ENCODE results near the gene CD300C.
"Not testable (repeated sequence)": the region's sequence is repeated elsewhere in the genome, so short reads cannot be mapped to it uniquely, and the experiment has no call there.

CD300C gene

DNA sequence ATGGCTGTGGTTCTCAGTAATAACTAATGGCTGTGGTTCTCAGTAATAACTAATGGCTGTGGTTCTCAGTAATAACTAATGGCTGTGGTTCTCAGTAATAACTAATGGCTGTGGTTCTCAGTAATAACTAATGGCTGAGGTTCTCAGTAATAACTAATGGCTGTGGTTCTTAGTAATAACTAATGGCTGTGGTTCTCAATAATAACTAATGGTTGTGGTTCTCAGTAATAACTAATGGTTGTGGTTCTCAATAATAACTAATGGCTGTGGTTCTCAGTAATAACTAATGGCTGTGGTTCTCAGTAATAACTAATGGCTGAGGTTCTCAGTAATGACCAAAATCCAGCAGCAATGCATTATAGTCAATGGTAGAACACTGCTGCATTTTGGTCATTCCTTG, 27.7 kb upstream of the CD300C start:
- not testable (repeated sequence) for H3K36me3 ChIP-seq (ENCODE audit: insufficient read depth, low read length); H2AFZ ChIP-seq (ENCODE audit: low read length, unreplicated experiment); H3K4me3 ChIP-seq (ENCODE audit: low read depth, low read length); H3K27ac ChIP-seq (ENCODE audit: low read depth, low read length); H3K79me2 ChIP-seq (ENCODE audit: control insufficient read depth, insufficient read depth, low read length, unreplicated experiment)
- H3K27me3 ChIP-seq (ENCODE audit: insufficient read depth, low read length): peaks cover 11% of the 10 kb centered on the region
- H3K4me1 ChIP-seq (ENCODE audit: control insufficient read depth, insufficient read depth, low read length, unreplicated experiment): peaks cover 14% of the 10 kb centered on the region

DNA sequence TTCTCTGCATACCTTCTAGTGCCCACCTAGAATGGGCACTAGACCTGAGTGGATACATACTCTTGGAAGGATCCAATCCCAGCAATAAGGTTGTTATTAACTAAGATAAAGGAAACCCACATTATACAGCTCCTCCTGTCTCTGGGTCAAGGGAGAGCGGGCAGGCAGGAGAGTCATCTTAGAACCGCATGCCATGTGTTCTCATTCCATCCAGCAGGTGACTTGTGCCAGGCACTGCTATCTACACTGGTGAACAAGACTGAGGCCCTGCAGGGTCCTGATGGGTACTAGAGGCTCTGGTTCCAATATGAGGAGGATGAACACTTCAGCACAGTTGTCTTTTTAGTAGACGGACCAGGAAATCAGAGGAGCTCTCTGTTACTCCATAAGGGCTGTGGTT, 27.3 kb upstream of the CD300C start:
- H3K4me3 ChIP-seq (ENCODE audit: low read depth, low read length): no peak overlapping the region
- H3K36me3 ChIP-seq (ENCODE audit: insufficient read depth, low read length): no peaks in the 10 kb centered on the region
- no peak overlapping the region for H2AFZ ChIP-seq (ENCODE audit: low read length, unreplicated experiment)
- H3K79me2 ChIP-seq (ENCODE audit: control insufficient read depth, insufficient read depth, low read length, unreplicated experiment): no peaks in the 10 kb centered on the region
- peaks cover 11% of the 10 kb centered on the region for H3K27me3 ChIP-seq (ENCODE audit: insufficient read depth, low read length)
- no peak overlapping the region for H3K27ac ChIP-seq (ENCODE audit: low read depth, low read length)
- H3K4me1 ChIP-seq (ENCODE audit: control insufficient read depth, insufficient read depth, low read length, unreplicated experiment): peaks cover 14% of the 10 kb centered on the region

DNA sequence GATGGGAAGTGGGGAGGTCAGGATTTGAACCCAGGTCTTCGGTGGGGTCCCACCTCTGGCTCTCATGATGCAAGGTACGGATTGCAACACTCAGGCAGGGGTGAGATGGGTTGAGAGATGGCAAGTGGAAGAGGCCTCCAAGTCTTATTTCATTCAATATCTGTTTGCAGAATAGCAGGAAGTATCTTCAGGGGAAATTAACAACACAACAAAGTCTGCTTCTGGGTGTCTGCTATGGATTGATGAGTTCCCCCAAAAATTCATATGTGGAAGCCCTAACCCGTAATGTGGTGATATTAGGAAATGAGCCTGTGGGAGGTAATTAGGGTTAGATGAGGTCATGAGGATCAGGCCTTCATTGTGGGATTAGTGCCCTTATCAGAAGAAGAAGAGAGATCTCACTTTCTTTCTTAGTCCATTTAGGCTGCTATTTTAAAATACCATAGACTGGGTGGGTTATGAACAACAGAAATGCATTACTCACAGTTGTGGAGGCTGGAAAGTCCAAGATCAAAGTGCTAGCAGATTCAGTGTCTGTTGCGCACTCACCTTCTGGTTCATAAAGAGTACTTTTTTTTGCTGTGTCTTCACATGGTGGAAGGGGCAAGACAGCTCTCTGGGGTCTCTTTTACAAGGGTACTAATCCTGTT, 25.8 kb upstream of the CD300C start:
- Histone ChIP-seq H3K4me1 (ENCODE audit: control insufficient read depth, insufficient read depth, low read length, unreplicated experiment) (peaks cover 14% of the 10 kb centered on the region), H3K27me3 (ENCODE audit: insufficient read depth, low read length) (peaks cover 11% of the 10 kb centered on the region), H3K27ac (ENCODE audit: low read depth, low read length) (no peak overlapping the region), H2AFZ (ENCODE audit: low read length, unreplicated experiment) (no peak overlapping the region), H3K79me2 (ENCODE audit: control insufficient read depth, insufficient read depth, low read length, unreplicated experiment) (no peaks in the 10 kb centered on the region), H3K36me3 (ENCODE audit: insufficient read depth, low read length) (no peaks in the 10 kb centered on the region), H3K4me3 (ENCODE audit: low read depth, low read length) (no peak overlapping the region)

DNA sequence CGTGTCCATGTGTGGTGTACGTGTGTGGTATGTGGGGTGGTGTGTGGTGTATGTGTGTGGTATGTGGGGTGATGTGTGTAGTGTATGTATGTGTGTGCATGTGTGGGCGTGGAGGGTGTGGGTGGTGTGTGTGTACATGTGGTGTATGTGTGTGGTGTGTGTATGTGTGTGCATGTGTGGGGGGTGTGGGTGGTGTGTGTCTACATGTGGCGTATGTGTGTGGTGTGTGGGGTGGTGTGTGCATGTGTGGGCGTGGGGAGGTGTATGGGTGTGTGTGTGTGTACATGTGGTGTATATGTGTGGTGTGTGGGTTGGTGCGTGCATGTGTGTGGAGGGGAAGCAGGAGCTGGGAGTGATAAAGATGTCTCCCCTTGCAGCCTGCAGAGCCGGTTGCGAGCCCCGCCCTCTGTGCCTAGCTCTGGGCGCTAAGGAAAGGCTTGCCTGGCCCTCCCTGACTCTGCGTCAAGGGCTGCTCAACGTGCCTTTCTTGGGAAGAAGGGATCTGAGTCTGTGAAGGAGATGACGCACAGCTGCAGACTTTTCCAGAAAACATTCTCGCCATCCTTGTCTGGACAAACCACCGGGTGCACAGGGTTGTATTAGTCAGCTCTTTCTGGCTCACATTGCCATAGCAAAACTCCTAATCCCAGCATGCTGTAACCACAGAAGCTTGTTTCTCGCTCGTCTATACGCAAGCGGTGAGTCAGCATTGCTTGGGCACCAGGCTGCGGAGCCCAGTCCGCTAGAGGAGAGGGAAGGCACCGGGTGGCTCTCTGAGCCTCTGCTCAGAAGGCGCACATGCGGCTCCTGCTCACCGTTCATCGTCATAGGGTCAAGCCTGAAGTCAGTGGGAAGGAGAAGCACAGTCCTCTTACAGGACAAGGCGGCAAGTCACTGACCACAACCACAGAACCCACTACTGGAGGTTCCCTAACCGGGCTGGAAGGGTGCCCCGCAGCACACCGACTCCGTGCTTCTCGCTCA, 23.4 kb upstream of the CD300C start:
- Histone ChIP-seq H3K27ac (ENCODE audit: low read depth, low read length) (peak overlapping the region; percentile 86), H3K27me3 (ENCODE audit: insufficient read depth, low read length) (peaks cover 10% of the 10 kb centered on the region), H3K79me2 (ENCODE audit: control insufficient read depth, insufficient read depth, low read length, unreplicated experiment) (no peaks in the 10 kb centered on the region), H3K36me3 (ENCODE audit: insufficient read depth, low read length) (no peaks in the 10 kb centered on the region), H3K4me1 (ENCODE audit: control insufficient read depth, insufficient read depth, low read length, unreplicated experiment) (peaks cover 14% of the 10 kb centered on the region), H2AFZ (ENCODE audit: low read length, unreplicated experiment) (no peak overlapping the region), H3K4me3 (ENCODE audit: low read depth, low read length) (no peak overlapping the region)

DNA sequence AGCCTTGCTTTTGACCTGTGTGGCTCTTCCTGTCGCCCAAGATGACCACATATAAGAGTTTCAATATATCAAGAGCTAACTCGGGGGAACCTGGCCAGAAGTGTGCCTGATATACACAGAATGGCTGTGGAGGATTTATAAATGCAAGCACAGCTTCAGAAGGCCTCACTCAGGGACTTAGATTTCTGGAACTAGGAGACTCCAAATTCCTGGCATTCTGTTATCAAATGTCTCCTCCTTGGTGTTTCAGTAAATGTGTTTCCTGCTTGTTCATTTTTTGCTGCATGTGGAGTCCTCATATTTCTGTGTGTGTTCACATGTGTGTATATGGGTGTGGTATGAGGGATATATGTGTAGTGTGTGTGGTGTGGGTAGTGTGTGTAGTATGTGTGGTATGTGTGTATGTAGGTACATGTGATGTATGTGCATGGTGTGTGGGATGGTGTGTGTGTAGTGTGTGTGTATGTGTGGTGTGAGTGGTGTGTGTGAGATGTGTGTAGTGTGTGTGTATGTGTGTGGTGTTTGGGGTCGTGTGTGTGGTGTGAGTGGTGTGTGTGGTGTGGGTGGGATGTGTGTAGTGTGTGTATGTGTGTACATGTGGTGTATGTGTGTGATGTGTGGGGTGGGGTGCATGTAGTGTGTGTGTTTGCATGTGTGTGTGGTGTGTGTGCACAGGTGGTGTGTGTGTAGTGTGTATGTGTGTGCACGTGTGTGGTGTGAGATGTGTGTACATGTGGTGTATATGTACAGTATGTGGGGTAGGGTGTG, 22.4 kb upstream of the CD300C start:
- no peaks in the 10 kb centered on the region for H3K36me3 ChIP-seq (ENCODE audit: insufficient read depth, low read length)
- H3K79me2 ChIP-seq (ENCODE audit: control insufficient read depth, insufficient read depth, low read length, unreplicated experiment): no peaks in the 10 kb centered on the region
- peaks cover 14% of the 10 kb centered on the region for H3K4me1 ChIP-seq (ENCODE audit: control insufficient read depth, insufficient read depth, low read length, unreplicated experiment)
- no peak overlapping the region for H3K4me3 ChIP-seq (ENCODE audit: low read depth, low read length)
- H3K27ac ChIP-seq (ENCODE audit: low read depth, low read length): peak overlapping the region; percentile 85; the same call in 1 of the 2 replicates
- H3K27me3 ChIP-seq (ENCODE audit: insufficient read depth, low read length): peaks cover 6% of the 10 kb centered on the region; the same call in 1 of the 2 replicates
- H2AFZ ChIP-seq (ENCODE audit: low read length, unreplicated experiment): no peak overlapping the region

DNA sequence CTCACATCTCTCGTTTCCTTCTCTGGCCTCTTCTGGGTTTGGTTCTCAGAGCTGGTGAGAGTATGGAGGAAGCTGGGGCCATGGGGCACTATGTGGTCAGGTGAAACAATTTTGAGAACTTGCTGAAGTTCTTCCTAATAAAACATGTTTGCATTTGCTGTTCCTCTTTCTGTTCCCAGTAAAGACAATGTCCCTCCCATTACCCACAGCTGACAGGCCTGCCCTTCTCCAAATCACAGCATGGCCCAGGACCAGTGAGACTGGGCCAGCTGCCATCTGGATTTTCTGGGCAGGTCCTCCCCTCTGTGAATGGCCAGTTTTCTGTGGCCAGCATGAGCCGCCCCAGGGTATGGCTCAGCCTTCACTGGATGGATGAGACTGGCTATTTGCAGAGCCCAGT, 21.5 kb upstream of the CD300C start, which contains the start of gene CD300H:
Gene CD300H (minus strand): TSS at position 113 of the 400 bp plus-strand sequence.
- H3K4me3 ChIP-seq (ENCODE audit: low read depth, low read length): no peak within 1 kb of the TSS
- H3K27me3 ChIP-seq (ENCODE audit: insufficient read depth, low read length): peaks cover 2% of the 10 kb centered on the region; the same call in 1 of the 2 replicates
- no peak within 1 kb of the TSS for H2AFZ ChIP-seq (ENCODE audit: low read length, unreplicated experiment)
- peaks cover 14% of the 10 kb centered on the region for H3K4me1 ChIP-seq (ENCODE audit: control insufficient read depth, insufficient read depth, low read length, unreplicated experiment)
- no peak within 1 kb of the TSS for H3K27ac ChIP-seq (ENCODE audit: low read depth, low read length)
- no peaks in the 10 kb centered on the region for H3K79me2 ChIP-seq (ENCODE audit: control insufficient read depth, insufficient read depth, low read length, unreplicated experiment)
- no peaks in the 10 kb centered on the region for H3K36me3 ChIP-seq (ENCODE audit: insufficient read depth, low read length)

DNA sequence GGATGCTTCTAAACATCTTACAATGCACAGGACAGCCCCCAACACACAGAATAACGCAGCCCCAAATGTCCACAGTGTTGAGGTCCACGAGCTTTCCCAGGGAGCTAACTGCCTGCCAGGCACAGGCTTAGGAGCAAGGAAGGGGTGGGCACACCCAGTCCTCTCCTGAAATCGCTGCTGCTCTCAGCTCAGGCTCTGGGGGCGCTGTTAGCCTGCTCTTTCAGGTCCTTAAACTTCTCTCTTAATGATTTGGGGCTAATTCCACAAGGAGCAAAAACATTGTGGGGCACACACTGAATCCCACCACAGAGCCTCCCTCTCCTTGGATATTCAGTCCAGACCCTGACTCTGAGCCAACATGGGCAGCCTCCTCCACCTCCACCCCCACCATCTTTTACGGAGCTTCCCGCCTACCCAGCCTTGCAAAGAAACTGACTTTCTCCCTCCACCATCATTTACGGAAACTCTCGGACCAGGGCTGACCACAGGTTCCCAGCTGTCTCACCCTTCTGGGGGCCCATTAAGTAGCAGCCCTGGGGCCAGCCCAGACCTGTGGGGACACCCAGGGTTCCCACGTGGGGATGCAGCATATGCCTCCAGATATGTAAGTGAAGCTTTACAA, 20.3 kb upstream of the CD300C start:
- H2AFZ ChIP-seq (ENCODE audit: low read length, unreplicated experiment): no peak overlapping the region
- no peak overlapping the region for H3K4me3 ChIP-seq (ENCODE audit: low read depth, low read length)
- peaks cover 14% of the 10 kb centered on the region for H3K4me1 ChIP-seq (ENCODE audit: control insufficient read depth, insufficient read depth, low read length, unreplicated experiment)
- H3K27me3 ChIP-seq (ENCODE audit: insufficient read depth, low read length): peaks cover 7% of the 10 kb centered on the region
- H3K79me2 ChIP-seq (ENCODE audit: control insufficient read depth, insufficient read depth, low read length, unreplicated experiment): no peaks in the 10 kb centered on the region
- no peaks in the 10 kb centered on the region for H3K36me3 ChIP-seq (ENCODE audit: insufficient read depth, low read length)
- H3K27ac ChIP-seq (ENCODE audit: low read depth, low read length): no peak overlapping the region

DNA sequence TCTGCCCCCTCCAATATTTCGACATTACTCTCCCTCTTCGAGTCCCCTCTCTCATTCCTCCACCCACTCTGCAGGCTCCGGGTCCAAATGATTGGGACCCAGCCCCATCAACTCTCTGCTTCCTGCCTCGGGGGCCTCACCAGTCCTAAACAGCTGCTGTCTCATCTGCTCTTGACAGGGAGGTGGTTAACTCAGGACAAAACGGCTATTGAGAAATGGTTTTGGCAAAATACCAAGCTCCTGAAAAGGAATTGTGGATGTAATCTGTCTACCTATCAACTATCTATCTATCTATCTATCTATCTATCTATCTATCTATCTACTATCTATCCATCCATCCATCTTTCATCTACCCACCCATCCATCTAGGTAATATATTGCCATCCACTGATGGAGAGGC, 19.2 kb upstream of the CD300C start:
- Histone ChIP-seq H3K27ac (ENCODE audit: low read depth, low read length) (no peak overlapping the region), H3K27me3 (ENCODE audit: insufficient read depth, low read length) (peaks cover 8% of the 10 kb centered on the region), H3K79me2 (ENCODE audit: control insufficient read depth, insufficient read depth, low read length, unreplicated experiment) (no peaks in the 10 kb centered on the region), H3K4me1 (ENCODE audit: control insufficient read depth, insufficient read depth, low read length, unreplicated experiment) (peaks cover 11% of the 10 kb centered on the region), H3K36me3 (ENCODE audit: insufficient read depth, low read length) (no peaks in the 10 kb centered on the region), H3K4me3 (ENCODE audit: low read depth, low read length) (no peak overlapping the region), H2AFZ (ENCODE audit: low read length, unreplicated experiment) (no peak overlapping the region)

DNA sequence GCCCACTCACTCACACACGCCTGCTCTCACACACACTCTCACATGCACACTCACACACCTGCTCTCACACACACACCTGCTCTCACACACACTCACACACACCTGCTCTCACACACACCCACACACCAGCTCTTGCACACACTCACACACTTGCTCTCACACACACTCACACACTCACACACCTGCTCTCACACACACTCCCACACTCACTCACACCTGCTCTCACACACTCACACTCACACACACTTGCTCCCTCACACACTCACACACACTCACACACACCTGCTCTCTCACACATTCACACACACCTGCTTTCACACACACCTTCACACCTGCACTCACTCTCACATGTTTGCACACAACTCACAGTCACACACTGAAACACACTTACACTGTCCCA, 17.4 kb upstream of the CD300C start:
- H2AFZ ChIP-seq (ENCODE audit: low read length, unreplicated experiment): no peak overlapping the region
- no peaks in the 10 kb centered on the region for H3K4me1 ChIP-seq (ENCODE audit: control insufficient read depth, insufficient read depth, low read length, unreplicated experiment)
- H3K27me3 ChIP-seq (ENCODE audit: insufficient read depth, low read length): peaks cover 13% of the 10 kb centered on the region

DNA sequence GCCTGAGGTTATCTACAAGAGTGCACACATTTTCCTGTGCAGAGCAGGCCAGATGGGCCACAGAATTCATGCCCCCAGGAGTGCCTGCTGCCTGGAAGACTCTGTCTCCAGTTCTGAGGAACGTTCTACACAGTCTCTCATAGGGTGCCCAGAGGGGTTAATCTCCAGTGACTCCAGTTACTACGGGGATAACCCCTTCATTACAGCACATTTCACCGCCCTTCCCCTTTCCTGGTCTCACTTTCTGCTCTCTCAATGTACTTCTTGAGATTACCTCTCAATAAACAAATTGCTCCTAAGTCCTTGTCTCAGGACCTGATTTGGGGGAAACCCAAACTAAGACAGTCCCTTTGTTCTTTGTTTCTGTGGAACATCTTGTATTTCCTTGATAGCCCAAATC, 15.7 kb upstream of the CD300C start:
- no peaks in the 10 kb centered on the region for H3K79me2 ChIP-seq (ENCODE audit: control insufficient read depth, insufficient read depth, low read length, unreplicated experiment)

More for the DNA sequence above, 17.4 kb upstream of the CD300C start:
- Histone ChIP-seq H3K36me3 (ENCODE audit: insufficient read depth, low read length) (no peaks in the 10 kb centered on the region), H3K4me3 (ENCODE audit: low read depth, low read length) (no peak overlapping the region), H3K27ac (ENCODE audit: low read depth, low read length) (no peak overlapping the region), H3K79me2 (ENCODE audit: control insufficient read depth, insufficient read depth, low read length, unreplicated experiment) (no peaks in the 10 kb centered on the region)

More for the DNA sequence above, 15.7 kb upstream of the CD300C start:
- H3K27me3 ChIP-seq (ENCODE audit: insufficient read depth, low read length): peaks cover 24% of the 10 kb centered on the region
- no peak overlapping the region for H3K4me3 ChIP-seq (ENCODE audit: low read depth, low read length)
- no peaks in the 10 kb centered on the region for H3K36me3 ChIP-seq (ENCODE audit: insufficient read depth, low read length)
- H3K27ac ChIP-seq (ENCODE audit: low read depth, low read length): no peak overlapping the region
- H2AFZ ChIP-seq (ENCODE audit: low read length, unreplicated experiment): no peak overlapping the region
- H3K4me1 ChIP-seq (ENCODE audit: control insufficient read depth, insufficient read depth, low read length, unreplicated experiment): no peaks in the 10 kb centered on the region

Measured in ACC112 (cell line).